Cardiac ventricle fibroblast (primary cell): ENCODE results near the gene PCDH17. TPM values are rescaled to one million over a fixed set of nuclear protein-coding genes. Genes with fewer than 3 reads are reported as not detected.

ENCODE experiments used
- total RNA-seq: library from RNA; depleted of rRNA; stranded (reverse); fragments of >200 nt; gene quantifications from 2 replicates; pipeline ENCODE4 v1.2.3, GENCODE V29; 2015

Gene PCDH17
- under 0.01 TPM in 2 replicates for total RNA-seq

GRCh38 chr13:57631596-57632275, at the start of gene PCDH17:
Gene PCDH17, plus strand, starts transcription at chr13:57631744. Its CDS starts 803 bp downstream, at chr13:57632547.

